ENCODE results near the gene BPHL.
"Not testable (repeated sequence)": the region's sequence is repeated elsewhere in the genome, so short reads cannot be mapped to it uniquely, and the experiment has no call there.

The BPHL gene

DNA sequence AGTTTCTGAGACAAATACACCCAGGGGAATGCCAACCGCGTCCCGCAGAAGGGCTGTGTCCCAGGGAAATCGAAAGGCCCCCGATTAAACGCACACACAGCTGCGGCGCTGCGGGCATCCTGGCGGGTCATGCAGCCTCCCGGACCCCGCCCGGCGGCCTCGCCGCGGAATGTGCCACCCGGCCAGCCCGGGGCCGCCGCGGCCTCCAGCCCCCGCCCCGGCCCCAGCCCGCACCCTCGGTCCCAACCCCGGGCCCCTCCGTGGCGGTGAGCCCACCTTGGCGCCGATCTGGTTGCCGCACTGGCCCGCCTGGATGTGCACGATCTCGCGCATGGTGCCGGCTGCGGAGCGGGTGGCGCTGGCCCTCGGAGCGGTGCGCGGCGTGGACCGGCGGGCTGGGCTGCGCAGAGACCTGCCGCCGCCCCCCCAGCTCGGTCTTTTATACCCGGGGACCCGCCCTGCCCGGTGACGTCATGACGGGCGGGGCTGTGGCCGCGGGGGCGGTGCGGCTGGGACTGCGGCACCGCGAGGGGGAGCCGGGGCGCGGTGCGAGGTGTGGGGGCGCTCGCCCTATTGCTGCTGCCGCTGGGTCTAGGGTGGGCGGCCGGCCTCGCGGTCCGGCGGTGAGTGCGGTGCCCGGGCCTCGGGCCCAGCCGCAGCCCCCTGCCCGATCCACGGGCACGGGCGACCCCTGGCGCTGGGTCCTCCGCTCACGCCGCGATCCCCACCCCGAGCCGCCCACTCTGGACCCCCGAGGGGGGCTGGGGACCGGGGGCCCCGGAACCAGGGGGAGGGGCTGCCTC, 38.8 kb downstream of the BPHL start, which contains the start of gene TUBB2A:
Gene TUBB2A (minus strand): TSS at position 414 of the 803 bp plus-strand sequence. CDS start 81 bp downstream, at position 333.
- no peak for DNase-seq

DNA sequence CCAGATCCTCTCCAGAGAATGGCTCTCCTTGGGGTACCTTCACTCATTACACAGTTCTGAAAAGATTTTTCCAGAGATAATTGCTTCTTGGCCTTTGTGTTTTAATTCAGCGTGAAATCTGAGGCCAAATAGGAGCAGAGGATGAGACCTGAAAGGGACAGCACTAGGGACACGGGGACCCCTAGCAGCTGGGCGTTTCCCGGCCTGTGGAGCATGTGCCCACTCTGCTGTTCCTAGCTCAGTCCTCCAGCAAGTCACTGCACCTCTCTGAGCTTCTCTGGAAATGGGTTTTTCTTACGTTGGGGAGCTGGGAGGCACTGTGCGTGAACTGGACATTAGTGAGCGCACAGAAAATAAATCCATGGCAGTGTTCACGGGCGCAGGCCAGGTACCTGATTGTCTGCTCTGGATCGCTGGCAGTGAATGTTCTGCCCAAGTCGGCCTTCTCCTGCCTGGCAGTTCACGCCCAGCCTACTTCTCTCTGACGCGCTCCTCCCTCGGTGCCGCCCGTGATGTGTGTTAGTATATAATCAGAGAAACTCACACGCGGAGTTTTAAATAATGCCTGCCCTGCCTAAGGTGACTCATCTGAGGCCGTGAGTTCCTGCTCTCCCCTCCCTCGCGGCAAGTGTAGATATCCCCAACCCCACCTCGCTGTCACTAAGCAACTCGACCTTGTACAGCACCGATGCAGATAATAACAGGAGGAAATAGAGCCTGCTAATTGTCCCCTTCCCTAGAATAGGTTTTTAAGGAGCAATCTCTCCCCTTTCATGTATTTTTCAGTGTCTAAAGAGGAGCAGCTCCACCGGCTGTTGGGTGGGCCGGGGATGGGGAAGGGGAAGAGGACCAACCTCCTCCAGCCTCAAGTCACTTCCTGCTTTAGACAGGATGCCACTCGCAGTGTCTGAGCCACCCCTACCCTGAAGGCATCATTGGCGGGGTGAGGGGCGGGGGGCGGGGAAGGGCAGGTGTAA, 41.6 kb downstream of the BPHL start:
- DNase-seq: no peak

- no peak for DNase-seq
These were observed 43.6 kb downstream of the BPHL start for GRCh38 chr6:3162067-3162497.

- DNase-seq: peak in 1 of 2 experiments; percentile 40
These were observed 44.2 kb downstream of the BPHL start for GRCh38 chr6:3162565-3163247.

DNA sequence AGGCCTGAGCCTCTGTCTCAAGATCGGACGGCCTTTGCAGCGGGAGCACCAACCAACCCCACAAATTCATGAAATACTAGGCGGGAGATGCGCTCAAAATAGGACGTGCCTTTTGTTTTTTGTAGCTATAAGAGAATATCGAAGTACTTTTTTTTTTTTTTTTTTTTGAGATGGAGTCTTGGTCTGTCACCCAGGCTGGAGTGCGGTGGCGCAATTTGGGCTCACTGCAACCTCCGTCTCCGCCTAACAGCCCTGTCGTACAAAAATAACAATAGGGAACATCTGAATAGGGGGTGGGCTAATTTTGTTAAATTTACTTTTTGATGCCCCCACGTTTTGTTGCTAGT, 44.7 kb downstream of the BPHL start:
- DNase-seq: no peak

- no peak for DNase-seq
These were observed 45.9 kb downstream of the BPHL start for GRCh38 chr6:3164388-3164787.

DNA sequence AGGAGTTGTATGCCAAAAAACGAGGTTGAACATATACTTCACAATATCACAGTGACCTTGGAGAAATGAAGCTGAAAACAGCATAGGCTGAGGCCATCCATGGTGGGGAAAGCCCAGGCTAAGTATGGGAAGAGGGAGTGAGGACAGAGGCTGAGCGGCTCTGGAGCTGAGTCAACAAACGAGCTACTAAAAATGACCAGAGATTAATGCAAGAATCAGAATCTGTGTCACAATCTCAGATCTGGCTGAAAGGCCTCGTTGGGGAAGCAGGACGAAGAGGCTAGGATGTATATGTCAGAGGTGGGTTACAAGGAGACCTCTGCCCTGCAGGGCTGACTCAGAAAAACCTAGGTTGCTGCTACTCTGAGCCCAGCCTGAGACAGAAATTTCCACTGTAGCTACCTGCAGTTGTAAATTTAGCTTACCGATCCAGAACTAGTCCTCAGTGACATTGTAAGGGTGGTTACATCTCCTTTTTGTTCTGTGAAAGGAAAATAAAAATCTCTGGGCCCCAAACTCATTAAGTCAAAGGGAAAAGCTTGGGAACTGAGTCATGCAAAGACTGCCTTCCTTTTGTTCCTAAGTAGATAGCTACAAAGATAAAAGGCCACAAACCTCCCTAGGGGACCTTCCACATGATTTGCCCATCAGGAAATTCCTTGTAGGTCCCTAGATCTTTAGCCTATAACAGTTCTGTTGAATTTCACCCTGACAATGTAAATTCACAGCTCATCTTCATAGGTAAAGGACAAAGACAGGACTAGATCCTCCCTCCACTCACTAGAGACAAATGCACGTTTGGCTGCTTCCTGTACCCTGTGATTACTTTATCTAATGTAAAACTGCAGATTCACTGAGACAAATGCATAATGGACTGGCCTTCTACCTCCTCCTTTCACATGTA, 47.4 kb downstream of the BPHL start:
- no peak for DNase-seq

DNA sequence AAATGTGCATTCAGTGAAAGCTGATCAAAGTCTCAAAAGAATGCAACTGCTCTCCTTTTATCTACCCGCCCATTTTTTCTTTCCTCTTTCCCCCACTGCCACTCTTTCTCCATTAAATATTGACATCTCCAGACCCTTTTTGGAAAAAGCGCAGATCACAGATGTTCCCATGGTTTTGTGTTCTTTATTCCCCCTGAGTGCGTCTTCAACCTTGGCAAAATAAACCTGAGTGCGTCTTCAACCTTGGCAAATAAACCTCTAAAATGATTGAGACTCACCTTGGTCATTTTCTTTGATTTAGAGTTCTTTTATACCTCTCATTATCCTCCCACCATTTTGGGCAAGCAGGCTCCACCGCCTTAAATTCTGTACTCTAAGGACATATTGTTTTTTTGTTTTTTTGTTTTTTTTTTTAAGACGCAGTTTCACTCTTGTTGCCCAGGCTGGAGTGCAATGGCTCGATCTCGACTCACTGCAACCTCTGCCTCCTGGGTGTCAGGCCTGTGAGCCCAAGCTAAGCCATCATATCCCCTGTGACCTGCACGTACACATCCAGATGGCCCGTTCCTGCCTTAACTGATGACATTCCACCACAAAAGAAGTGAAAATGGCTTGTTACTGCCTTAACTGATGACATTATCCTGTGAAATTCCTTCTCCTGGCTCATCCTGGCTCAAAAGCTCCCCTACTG, 48.2 kb downstream of the BPHL start:
- not testable (repeated sequence) for DNase-seq

- DNase-seq: not testable (repeated sequence)
These were observed 49.5 kb downstream of the BPHL start for GRCh38 chr6:3168046-3168445.

DNA sequence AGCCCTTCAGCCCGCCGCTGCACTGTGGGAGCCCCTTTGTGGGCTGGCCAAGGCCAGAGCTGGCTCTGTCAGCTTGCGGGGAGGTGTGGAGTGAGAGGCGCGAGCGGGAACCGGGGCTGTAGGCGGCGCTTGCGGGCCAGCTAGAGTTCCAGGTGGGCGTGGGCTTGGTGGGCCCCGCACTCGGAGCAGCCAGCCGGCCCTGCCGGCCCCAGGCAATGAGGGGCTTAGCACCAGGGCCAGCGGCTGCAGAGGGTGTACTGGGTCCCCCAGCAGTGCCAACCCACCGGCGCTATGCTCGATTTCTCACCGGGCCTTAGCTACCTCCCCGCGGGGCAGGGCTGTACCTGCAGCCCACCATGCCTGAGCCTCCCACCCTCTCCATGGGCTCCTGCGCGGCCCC, 52.2 kb downstream of the BPHL start:
- DNase-seq: not testable (repeated sequence)

DNA sequence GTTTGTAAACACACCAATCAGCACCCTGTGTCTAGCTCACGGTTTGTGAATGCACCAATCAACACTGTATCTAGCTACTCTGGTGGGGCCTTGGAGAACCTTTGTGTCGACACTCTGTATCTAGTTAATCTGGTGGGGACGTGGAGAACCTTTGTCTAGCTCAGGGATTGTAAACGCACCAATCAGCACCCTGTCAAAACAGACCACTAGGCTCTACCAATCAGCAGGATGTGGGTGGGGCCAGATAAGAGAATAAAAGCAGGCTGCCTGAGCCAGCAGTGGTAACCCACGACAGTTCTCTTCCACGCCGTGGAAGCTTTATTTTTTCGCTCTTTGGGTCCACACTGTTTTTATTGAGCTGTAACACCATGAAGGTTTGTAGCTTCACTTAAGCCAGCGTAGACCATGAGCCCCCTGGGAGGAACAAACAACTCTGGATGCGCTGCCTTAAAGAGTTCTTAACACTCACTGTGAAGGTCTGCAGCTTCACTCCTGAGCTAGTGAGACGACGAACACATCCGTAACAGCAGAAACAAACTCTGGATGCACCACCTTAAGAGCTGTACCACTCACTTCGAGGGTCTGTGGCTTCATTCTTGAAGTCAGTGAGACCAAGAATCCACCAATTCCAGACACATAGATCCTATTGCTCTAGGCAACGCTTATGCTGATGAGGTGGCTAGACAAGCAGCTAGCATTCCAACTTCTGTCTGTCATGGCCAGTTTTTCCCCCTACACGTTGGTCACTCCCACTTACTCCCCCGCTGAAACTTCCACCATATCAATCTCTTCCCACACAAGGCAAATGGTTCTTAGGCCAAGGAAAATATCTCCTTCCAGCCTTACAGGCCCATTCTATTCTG, 53.0 kb downstream of the BPHL start:
- DNase-seq: not testable (repeated sequence)

DNA sequence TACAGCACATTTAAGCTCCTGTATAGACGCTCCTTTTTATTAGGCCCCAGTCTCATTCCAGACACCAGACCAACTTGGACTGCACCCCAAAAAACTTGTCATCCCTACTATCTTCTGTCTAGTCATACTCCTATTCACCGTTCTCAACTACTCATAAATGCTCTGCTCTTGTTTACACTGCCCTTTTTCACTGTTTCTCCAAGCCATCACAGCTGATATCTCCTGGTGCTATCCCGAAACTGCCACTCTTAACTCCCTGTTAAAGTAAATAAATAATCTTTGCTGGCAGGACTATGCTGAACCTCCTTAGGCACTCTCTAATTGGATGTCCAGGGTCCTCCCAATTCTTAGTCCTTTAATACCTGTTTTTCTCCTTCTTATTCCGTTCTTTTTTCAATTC, 54.3 kb downstream of the BPHL start:
- not testable (repeated sequence) for DNase-seq

GRCh38 chr6:3173636-3174089, 55.2 kb downstream of the BPHL start:
- not testable (repeated sequence) for DNase-seq

- no peak for DNase-seq
These were observed 57.3 kb downstream of the BPHL start for GRCh38 chr6:3175715-3176402.

DNA sequence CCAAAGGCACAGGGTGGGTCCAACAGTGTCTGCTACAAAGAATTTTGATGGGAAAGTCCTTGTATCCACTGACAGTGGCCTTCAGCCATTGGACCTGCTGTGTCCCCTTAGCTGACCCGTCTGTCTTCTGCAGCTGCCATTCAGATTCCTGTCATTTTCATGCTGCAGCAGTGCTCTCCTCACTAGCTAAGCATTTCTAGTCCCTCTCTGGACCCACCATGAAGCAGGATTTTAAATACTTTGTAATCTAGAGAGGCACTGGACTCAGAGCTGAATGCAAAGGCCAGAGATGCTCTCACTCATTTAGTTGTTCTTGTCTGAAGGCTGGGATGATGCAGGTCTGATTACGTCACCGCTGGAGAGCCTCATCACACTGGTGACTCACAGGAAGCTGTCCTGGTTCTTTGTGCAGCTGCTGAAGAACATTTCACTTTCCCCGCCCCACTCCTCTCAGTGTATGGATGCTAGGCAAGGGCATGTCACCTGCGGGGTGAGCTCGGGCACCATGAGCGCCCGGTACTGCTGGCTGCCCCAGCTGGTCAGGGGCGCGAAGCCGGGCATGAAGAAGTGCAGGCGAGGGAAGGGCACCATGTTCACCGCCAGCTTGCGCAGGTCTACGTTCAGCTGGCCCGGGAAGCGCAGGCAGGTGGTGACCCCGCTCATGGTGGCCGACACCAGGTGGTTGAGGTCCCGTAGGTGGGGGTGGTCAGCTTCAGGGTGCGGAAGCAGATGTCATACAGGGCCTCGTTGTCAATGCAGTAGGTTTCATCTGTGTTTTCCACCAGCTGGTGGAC, 58.2 kb downstream of the BPHL start:
- DNase-seq: peak; percentile 25 to 38

GRCh38 chr6:3178666-3179065, 60.2 kb downstream of the BPHL start:
- DNase-seq: not testable (repeated sequence)

GRCh38 chr6:3179945-3180344, 61.4 kb downstream of the BPHL start:
- DNase-seq: not testable (repeated sequence)

DNA sequence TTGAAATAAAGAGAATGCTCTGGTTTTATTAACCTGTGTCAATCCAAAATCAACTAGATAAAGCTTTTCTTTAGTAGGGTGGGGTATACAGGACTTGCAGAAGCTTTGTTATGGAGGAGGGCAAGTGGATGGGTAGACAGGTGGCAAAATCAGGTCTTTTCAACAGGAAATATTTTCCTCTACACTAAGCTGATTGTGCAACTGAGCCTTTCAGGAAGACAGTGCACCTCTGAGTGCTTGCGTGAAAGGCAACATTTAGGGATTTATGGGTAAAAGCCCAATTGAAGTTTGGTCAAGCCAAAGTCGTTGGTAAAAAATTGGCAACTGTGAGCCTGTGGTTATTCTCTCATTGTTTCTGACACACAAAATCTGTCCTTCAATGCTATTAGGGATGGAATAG, 62.6 kb downstream of the BPHL start:
- DNase-seq: no peak

DNA sequence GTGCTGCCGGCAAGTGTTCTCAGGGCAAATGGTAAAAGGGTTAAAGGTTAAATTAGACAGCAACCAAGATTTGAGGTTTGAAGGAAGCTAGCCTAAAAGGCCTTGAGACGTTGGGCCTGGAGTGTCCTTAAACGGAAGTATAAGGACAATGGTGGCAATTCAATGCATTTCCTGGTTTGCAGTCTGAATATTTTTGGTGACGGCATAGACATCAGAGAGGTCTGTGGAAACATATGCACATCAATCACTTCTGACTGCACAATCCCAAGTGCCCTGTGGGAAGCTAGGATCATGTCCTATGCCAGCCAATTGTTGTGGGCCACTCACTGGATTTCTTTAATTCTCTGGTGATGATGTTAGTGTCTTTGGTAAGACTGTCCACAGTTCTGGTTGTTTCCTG, 64.6 kb downstream of the BPHL start:
- no peak for DNase-seq

Data from AML-193 (cell line).